OCI-LY7 (cell line): ENCODE data around the gene MSL3.

ENCODE experiments used
- EZH2phosphoT487 ChIP-seq: fragments of 200-600 bp; sonication (generic); IDR thresholded peaks from 2 replicates; pipeline ENCODE4 v1.6.1; 2018; ENCODE audit warnings: low read depth, borderline replicate concordance, mild to moderate bottlenecking, mixed run types, antibody characterized with exemption, low read length, moderate library complexity, mixed read lengths
- TF ChIP-seq, protein P1 (sequence below): fragments of 200-600 bp; sonication (generic); conservative IDR thresholded peaks from 2 replicates; pipeline ENCODE4 v1.5.1; 2014; ENCODE audit warnings: mild to moderate bottlenecking, antibody characterized with exemption, low read length, moderate library complexity, mixed read lengths

- TF ChIP-seq, protein P1, sequence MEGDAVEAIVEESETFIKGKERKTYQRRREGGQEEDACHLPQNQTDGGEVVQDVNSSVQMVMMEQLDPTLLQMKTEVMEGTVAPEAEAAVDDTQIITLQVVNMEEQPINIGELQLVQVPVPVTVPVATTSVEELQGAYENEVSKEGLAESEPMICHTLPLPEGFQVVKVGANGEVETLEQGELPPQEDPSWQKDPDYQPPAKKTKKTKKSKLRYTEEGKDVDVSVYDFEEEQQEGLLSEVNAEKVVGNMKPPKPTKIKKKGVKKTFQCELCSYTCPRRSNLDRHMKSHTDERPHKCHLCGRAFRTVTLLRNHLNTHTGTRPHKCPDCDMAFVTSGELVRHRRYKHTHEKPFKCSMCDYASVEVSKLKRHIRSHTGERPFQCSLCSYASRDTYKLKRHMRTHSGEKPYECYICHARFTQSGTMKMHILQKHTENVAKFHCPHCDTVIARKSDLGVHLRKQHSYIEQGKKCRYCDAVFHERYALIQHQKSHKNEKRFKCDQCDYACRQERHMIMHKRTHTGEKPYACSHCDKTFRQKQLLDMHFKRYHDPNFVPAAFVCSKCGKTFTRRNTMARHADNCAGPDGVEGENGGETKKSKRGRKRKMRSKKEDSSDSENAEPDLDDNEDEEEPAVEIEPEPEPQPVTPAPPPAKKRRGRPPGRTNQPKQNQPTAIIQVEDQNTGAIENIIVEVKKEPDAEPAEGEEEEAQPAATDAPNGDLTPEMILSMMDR: no peak
- TF ChIP-seq EZH2phosphoT487: no peak
These were observed 35.7 kb upstream of the MSL3 start for GRCh38 chrX:11722304-11722703.
